GM19452 (cell line): ENCODE results near the gene TGIF2.
"Not testable (repeated sequence)": the region's sequence is repeated elsewhere in the genome, so short reads cannot be mapped to it uniquely, and the experiment has no call there.

Experiments
- ATAC-seq: cut with Tn5 transposase; IDR thresholded peaks from one replicate; pipeline ENCODE4 v1.9.1; 2021; ENCODE audit not compliant: unreplicated experiment

Gene TGIF2

GRCh38 chr20:36611625-36612024 is 38.2 kb downstream of the TGIF2 start:
- ATAC-seq, result no peak

GRCh38 chr20:36613974-36614373 is 40.6 kb downstream of the TGIF2 start:
- no peak for ATAC-seq

GRCh38 chr20:36614781-36615557 is 41.6 kb downstream of the TGIF2 start:
- ATAC-seq, result no peak

GRCh38 chr20:36620917-36621316 is 47.5 kb downstream of the TGIF2 start:
- no peak for ATAC-seq

GRCh38 chr20:36623444-36623843 is 50.0 kb downstream of the TGIF2 start:
- ATAC-seq, result no peak

- no peak for ATAC-seq
Observed at GRCh38 chr20:36624068-36624943, 50.9 kb downstream of the TGIF2 start.

GRCh38 chr20:36624944-36625324 is 51.5 kb downstream of the TGIF2 start:
- ATAC-seq, result no peak

- ATAC-seq, result no peak
Observed at GRCh38 chr20:36628076-36628475, 54.7 kb downstream of the TGIF2 start.

- ATAC-seq, result no peak
Observed at GRCh38 chr20:36629719-36630681, 56.6 kb downstream of the TGIF2 start.

- no peak for ATAC-seq
Observed at GRCh38 chr20:36631646-36632045, 58.2 kb downstream of the TGIF2 start.

- no peak for ATAC-seq
Observed at GRCh38 chr20:36632147-36632486, 58.7 kb downstream of the TGIF2 start.

GRCh38 chr20:36632487-36633284 is 59.3 kb downstream of the TGIF2 start:
- no peak for ATAC-seq

GRCh38 chr20:36633285-36633772 is 59.9 kb downstream of the TGIF2 start:
- ATAC-seq, result no peak

GRCh38 chr20:36634342-36634741 is 60.9 kb downstream of the TGIF2 start:
- no peak for ATAC-seq

GRCh38 chr20:36638876-36639400 is 65.5 kb downstream of the TGIF2 start:
- not testable (repeated sequence) for ATAC-seq

GRCh38 chr20:36641506-36641843 is 68.1 kb downstream of the TGIF2 start:
- ATAC-seq, result no peak

- no peak for ATAC-seq
Observed at GRCh38 chr20:36642136-36642535, 68.7 kb downstream of the TGIF2 start.
